HepG2 (cell line): ENCODE measurements around the gene ARHGEF16. TPM values are rescaled to one million over a fixed set of nuclear protein-coding genes. Genes with fewer than 3 reads are reported as not detected.

ENCODE experiments used
- ATAC-seq: fragments of 200-7000 bp; cut with Tn5 transposase; 3 replicates; pipeline ENCODE4 v1.9.1; 2020; ENCODE audit warnings: mild to moderate bottlenecking, moderate library complexity
- BruUV-seq: library from RNA; stranded (reverse); fragments of 400-500 nt; replicated peaks from 2 replicates; lab custom pipeline; 2021; lab: Mats Ljungman, UMichigan
- CTCF ChIA-PET: fragments of 300-600 bp; formaldehyde crosslinking; extraction: SDS; loops from one replicate; lab custom pipeline; 2021; ENCODE audit warnings: low total read pairs, inconsistent platforms, low intra/inter-chr PET ratio; lab: Yijun Ruan, JAX
- POLR2A ChIA-PET: fragments of 350-600 bp; sonication (Branson Sonifier 250); formaldehyde crosslinking; loops from one replicate; lab custom pipeline; 2020; ENCODE audit warnings: antibody characterized with exemption, inconsistent platforms; lab: Yijun Ruan, JAX
- DNase-seq: peaks from one replicate; pipeline ENCODE4 v3.0.0-alpha.2; 2015; ENCODE audit warnings: low spot score
- FAIRE-seq: peaks from 3 replicates; lab custom pipeline; 2011; peaks lifted over from hg19 to GRCh38; lab: Jason Lieb, UNC
- H2AFZ ChIP-seq: one replicate; pipeline ENCODE4 v1.6.1; 2011; ENCODE audit warnings: low read length, inconsistent platforms
- H3K27ac ChIP-seq: fragments of 300-600 bp; 3 replicates; pipeline ENCODE4 v1.8.0; 2011; ENCODE audit warnings: mixed run types, mild to moderate bottlenecking, mixed read lengths, low read length, inconsistent platforms; ENCODE audit not compliant: insufficient read depth; ENCODE audit errors: extremely low read length
- H3K27me3 ChIP-seq, 2 experiments: fragments of 200-600 bp in 1 of 2; 2 replicates in 1 of 2; 3 replicates in 1 of 2; pipeline versions ENCODE4 v1.6.0 to v1.8.0; 2011; ENCODE audit warnings: low read length in 2 of 2, mild to moderate bottlenecking in 2 of 2, moderate library complexity in 2 of 2, inconsistent platforms in 1 of 2; ENCODE audit not compliant: insufficient read depth in 2 of 2, control insufficient read depth in 1 of 2
- H3K36me3 ChIP-seq, 2 experiments: fragments of 200-600 bp in 1 of 2; replicated peaks in 1 of 2; 2 replicates in 1 of 2; 3 replicates in 1 of 2; pipeline versions ENCODE4 v1.5.1 to v1.8.0; 2011; ENCODE audit warnings: low read length in 2 of 2, inconsistent platforms in 1 of 2; ENCODE audit not compliant: insufficient read depth in 2 of 2, control insufficient read depth in 1 of 2
- H3K4me1 ChIP-seq: 2 replicates; pipeline ENCODE4 v1.5.1; 2012; ENCODE audit warnings: low read length, inconsistent platforms; ENCODE audit not compliant: insufficient read depth
- H3K4me2 ChIP-seq: 2 replicates; pipeline ENCODE4 v1.6.0; 2011; ENCODE audit warnings: low read depth, low read length, inconsistent platforms
- H3K4me3 ChIP-seq, 3 experiments: fragments of 200-600 bp in 1 of 3; sonication (generic), shearing (Covaris generic) in 1 of 3; replicated peaks in 1 of 3; 2 replicates each; pipeline ENCODE4 v1.5.1; 2011 to 2016; ENCODE audit warnings: low read length in 3 of 3, inconsistent platforms in 2 of 3, low read depth in 2 of 3, mild to moderate bottlenecking in 2 of 3, control low read depth in 1 of 3, mixed read lengths in 1 of 3; ENCODE audit not compliant: insufficient read depth in 1 of 3
- H3K79me2 ChIP-seq: one replicate; pipeline ENCODE4 v1.6.1; 2011; ENCODE audit warnings: low read length, inconsistent platforms; ENCODE audit not compliant: insufficient read depth
- H3K9ac ChIP-seq: 2 replicates; pipeline ENCODE4 v1.6.0; 2011; ENCODE audit warnings: mild to moderate bottlenecking, low read depth, low read length, inconsistent platforms; ENCODE audit not compliant: insufficient read depth
- H3K9me3 ChIP-seq: 2 replicates; pipeline ENCODE4 v1.5.1; 2012; ENCODE audit warnings: mild to moderate bottlenecking, low read length
- H4K20me1 ChIP-seq: 2 replicates; pipeline ENCODE4 v1.6.0; 2011; ENCODE audit warnings: inconsistent platforms, mild to moderate bottlenecking, low read length, moderate library complexity; ENCODE audit not compliant: insufficient read depth
- ATF2 ChIP-seq: sonication (generic); formaldehyde crosslinking; IDR thresholded peaks from 2 replicates; pipeline ENCODE4 v1.4.0; 2020; ENCODE audit warnings: missing genetic modification reagents
- BRD4 ChIP-seq: sonication (generic); formaldehyde crosslinking; IDR thresholded peaks from 2 replicates; pipeline ENCODE4 v1.4.0; 2020; ENCODE audit warnings: missing genetic modification reagents
- DMAP1 ChIP-seq: IDR thresholded peaks from 2 replicates; pipeline ENCODE4 v1.6.1; 2016
- EED ChIP-seq: sonication (generic); formaldehyde crosslinking; IDR thresholded peaks from 2 replicates; pipeline ENCODE4 v1.5.0; 2020; ENCODE audit warnings: mild to moderate bottlenecking, missing genetic modification reagents
- GLI4 ChIP-seq: sonication (generic); formaldehyde crosslinking; IDR thresholded peaks from 2 replicates; pipeline ENCODE4 v1.5.1; 2020; ENCODE audit warnings: missing genetic modification reagents, mild to moderate bottlenecking, moderate library complexity, borderline replicate concordance
- RBAK ChIP-seq: sonication (generic); formaldehyde crosslinking; IDR thresholded peaks from 2 replicates; pipeline ENCODE4 v1.5.1; 2020; ENCODE audit warnings: mild to moderate bottlenecking, missing genetic modification reagents
- RBFOX2 ChIP-seq: fragments of 200-400 bp; formaldehyde crosslinking; IDR thresholded peaks from 2 replicates; pipeline ENCODE4 v1.6.1; 2017; ENCODE audit warnings: low read depth, mild to moderate bottlenecking, low read length
- REL ChIP-seq: sonication (generic); formaldehyde crosslinking; conservative IDR thresholded peaks from 2 replicates; pipeline ENCODE4 v1.8.0; 2022; ENCODE audit warnings: mild to moderate bottlenecking, missing genetic modification reagents, moderate library complexity
- TBP ChIP-seq: sonication (generic); formaldehyde crosslinking; IDR thresholded peaks from 2 replicates; pipeline ENCODE4 v1.5.0; 2020; ENCODE audit warnings: missing genetic modification reagents
- ZFYVE20 ChIP-seq: sonication (generic); formaldehyde crosslinking; IDR thresholded peaks from 2 replicates; pipeline ENCODE4 v1.8.0; 2023; ENCODE audit warnings: low read depth, mild to moderate bottlenecking, moderate library complexity, missing genetic modification reagents, borderline replicate concordance
- ZNF280B ChIP-seq: sonication (generic); formaldehyde crosslinking; IDR thresholded peaks from 2 replicates; pipeline ENCODE4 v1.5.0; 2020; ENCODE audit warnings: missing genetic modification reagents, mild to moderate bottlenecking, borderline replicate concordance
- WGBS: methylation state at CpG from one replicate; pipeline ENCODE4 v1.1.6; 2017; ENCODE audit warnings: low lambda C conversion rate; 5-methylcytosine and 5-hydroxymethylcytosine counted together
- in situ Hi-C: cut with HindIII; loops from 2 replicates; pipeline ENCODE4 v1.10.0; 2017; ENCODE audit warnings: low pct_unique_long_range_greater_than_20kb; ENCODE audit not compliant: extremely low pct_ligation_motif_present
- intact Hi-C: fragments of 100-400 bp; cut with micrococcal nuclease; formaldehyde crosslinking; loops from one replicate; pipeline ENCODE4 v1.10.0; 2022; ENCODE audit not compliant: unreplicated experiment
- polyA plus RNA-seq, 8 experiments: library from polyadenylated mRNA; depleted of rRNA in 3 of 8; stranded (reverse) in 7 of 8; unstranded in 1 of 8; fragments of >200 nt; fragmentation: Illumina TruSeq in 4 of 8; extraction: Trizol in 4 of 8; gene quantifications; 2 replicates each; pipeline versions ENCODE4 v1.2.1 to v1.2.3, GENCODE V29; 2011 to 2016; ENCODE audit warnings: low read depth in 4 of 8, missing spikeins in 1 of 8, mixed read lengths in 1 of 8; ENCODE audit not compliant: insufficient read depth in 1 of 8
- total RNA-seq, 5 experiments: library from RNA; depleted of rRNA; stranded (reverse); fragments of >200 nt; fragmentation: Illumina TruSeq; extraction: Trizol; gene quantifications; 2 replicates each; pipeline ENCODE4 v1.2.3, GENCODE V29; 2016; ENCODE audit warnings: low read depth in 1 of 5
- TF ChIP-seq, protein P1 (sequence below), 2 experiments: sonication (generic) in 1 of 2; formaldehyde crosslinking in 1 of 2; IDR thresholded peaks; 2 replicates each; pipeline versions ENCODE4 v1.6.1 to v1.9.0; 2014 to 2022; ENCODE audit warnings: antibody characterized with exemption in 1 of 2, borderline replicate concordance in 1 of 2, inconsistent platforms in 1 of 2, low read depth in 1 of 2, missing genetic modification reagents in 1 of 2

ARHGEF16 gene
- total and polyA plus RNA-seq, 2 of the 13 experiments (the other 11 are each of a cell fraction or from before 2014, with no cell fraction given) = 20.3 to 39.9 TPM

- Histone ChIP-seq H3K27ac (no peak overlapping the region), H3K9ac (no peak overlapping the region), H3K4me3 (no peak overlapping the region), H3K9me3 (no peaks in the 10 kb centered on the region), H4K20me1 (no peaks in the 10 kb centered on the region), H3K27me3 (no peaks in the 10 kb centered on the region), H3K4me1 (peaks cover 40% of the 10 kb centered on the region), H3K4me2 (no peak overlapping the region), H2AFZ (no peak overlapping the region), H3K79me2 (no peaks in the 10 kb centered on the region), H3K36me3 (peaks cover 5 to 14% of the 10 kb centered on the region in 2 experiments; a peak in 3 of 5 replicates)
- in situ Hi-C loops = loop anchor here (5.0 kb wide), 2 partner anchors 40 to 140 kb away; no protein-coding TSS in a partner anchor
- ATAC-seq = no peak
- BruUV-seq = no TSS peak
- intact Hi-C loops = no loop called here
- ChIA-PET POLR2A (interaction anchor here (1.0 to 3.6 kb wide), 4 partner anchors 10 to 29 kb away, joined by 3 to 20 read pairs (median 11); no protein-coding TSS in a partner anchor), CTCF (interaction anchor here (3.0 kb wide), 1 partner anchor 29 kb away, joined by 70 read pairs; the partner anchor contains the start of gene ARHGEF16)
- no peak for FAIRE-seq
- WGBS = 95% methylated on average over 7 of the region's 20 CpGs
- DNase-seq = no peak
- TF ChIP-seq GLI4 (CRISPR knock-in tag) (no peak), RBAK (CRISPR knock-in tag) (no peak), ZFYVE20 (no peak), REL (CRISPR knock-in tag) (no peak), TBP (CRISPR knock-in tag) (no peak), DMAP1 (CRISPR knock-in tag) (no peak), ZNF280B (CRISPR knock-in tag) (no peak), EED (CRISPR knock-in tag) (no peak), RBFOX2 (peak; percentile 60; the same call in 1 of the 2 replicates), ATF2 (no peak), BRD4 (CRISPR knock-in tag) (no peak)
- TF ChIP-seq, protein P1, sequence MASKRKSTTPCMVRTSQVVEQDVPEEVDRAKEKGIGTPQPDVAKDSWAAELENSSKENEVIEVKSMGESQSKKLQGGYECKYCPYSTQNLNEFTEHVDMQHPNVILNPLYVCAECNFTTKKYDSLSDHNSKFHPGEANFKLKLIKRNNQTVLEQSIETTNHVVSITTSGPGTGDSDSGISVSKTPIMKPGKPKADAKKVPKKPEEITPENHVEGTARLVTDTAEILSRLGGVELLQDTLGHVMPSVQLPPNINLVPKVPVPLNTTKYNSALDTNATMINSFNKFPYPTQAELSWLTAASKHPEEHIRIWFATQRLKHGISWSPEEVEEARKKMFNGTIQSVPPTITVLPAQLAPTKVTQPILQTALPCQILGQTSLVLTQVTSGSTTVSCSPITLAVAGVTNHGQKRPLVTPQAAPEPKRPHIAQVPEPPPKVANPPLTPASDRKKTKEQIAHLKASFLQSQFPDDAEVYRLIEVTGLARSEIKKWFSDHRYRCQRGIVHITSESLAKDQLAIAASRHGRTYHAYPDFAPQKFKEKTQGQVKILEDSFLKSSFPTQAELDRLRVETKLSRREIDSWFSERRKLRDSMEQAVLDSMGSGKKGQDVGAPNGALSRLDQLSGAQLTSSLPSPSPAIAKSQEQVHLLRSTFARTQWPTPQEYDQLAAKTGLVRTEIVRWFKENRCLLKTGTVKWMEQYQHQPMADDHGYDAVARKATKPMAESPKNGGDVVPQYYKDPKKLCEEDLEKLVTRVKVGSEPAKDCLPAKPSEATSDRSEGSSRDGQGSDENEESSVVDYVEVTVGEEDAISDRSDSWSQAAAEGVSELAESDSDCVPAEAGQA (IDR thresholded peaks at IDR 0.05; ENCODE audit: low read depth) = no peak
- TF ChIP-seq, protein P1 (CRISPR knock-in tag; IDR thresholded peaks at IDR 0.05; ENCODE audit: borderline replicate concordance) = no peak
These were observed 27.4 kb downstream of the ARHGEF16 start for GRCh38 chr1:3481836-3482375.
